SU-DHL-6 (cell line): Measurements from ENCODE around the gene GARS1.

Experiments
- EZH2phosphoT487 ChIP-seq: fragments of 200-600 bp; sonication (generic), shearing (Covaris generic); conservative IDR thresholded peaks from 2 replicates; pipeline ENCODE4 v1.6.1; 2018; ENCODE audit warnings: mild to moderate bottlenecking, antibody characterized with exemption, low read length, moderate library complexity, mixed read lengths
- TF ChIP-seq, protein P1 (sequence below): fragments of 200-600 bp; sonication (generic); IDR thresholded peaks from one replicate; pipeline ENCODE4 v1.5.1; 2017; ENCODE audit warnings: antibody characterized with exemption, mild to moderate bottlenecking, low read length, moderate library complexity; ENCODE audit not compliant: insufficient read depth, poor library complexity, severe bottlenecking

DNA sequence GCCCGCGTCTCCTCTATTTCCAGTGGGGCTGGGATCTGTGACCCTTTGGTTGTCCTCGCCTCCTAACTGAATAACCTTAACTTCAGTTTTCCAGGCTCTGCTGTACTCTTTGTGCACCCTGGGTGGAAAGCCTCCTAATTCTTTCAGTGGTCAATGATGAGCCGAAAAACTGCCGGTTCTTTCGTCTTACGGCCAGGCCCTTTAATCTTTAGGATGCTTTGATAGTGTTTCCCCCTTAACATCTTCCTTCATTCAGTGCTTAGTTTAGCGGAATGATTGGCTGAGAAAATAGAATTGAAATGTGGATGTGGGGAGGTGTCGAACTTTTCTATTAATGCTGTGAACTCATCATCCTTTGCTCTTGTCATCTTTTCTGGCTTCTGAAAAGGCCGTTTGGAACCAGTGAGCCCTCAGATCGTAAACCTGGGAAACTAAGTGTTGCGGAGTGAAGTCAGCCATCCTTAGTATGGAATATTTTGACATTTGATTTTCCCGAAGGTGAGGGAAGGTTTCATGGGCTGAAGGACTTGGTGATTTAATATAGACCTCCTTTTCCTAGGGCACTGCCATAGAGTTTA lies 847 bp downstream of the GARS1 start:
- TF ChIP-seq, protein P1, sequence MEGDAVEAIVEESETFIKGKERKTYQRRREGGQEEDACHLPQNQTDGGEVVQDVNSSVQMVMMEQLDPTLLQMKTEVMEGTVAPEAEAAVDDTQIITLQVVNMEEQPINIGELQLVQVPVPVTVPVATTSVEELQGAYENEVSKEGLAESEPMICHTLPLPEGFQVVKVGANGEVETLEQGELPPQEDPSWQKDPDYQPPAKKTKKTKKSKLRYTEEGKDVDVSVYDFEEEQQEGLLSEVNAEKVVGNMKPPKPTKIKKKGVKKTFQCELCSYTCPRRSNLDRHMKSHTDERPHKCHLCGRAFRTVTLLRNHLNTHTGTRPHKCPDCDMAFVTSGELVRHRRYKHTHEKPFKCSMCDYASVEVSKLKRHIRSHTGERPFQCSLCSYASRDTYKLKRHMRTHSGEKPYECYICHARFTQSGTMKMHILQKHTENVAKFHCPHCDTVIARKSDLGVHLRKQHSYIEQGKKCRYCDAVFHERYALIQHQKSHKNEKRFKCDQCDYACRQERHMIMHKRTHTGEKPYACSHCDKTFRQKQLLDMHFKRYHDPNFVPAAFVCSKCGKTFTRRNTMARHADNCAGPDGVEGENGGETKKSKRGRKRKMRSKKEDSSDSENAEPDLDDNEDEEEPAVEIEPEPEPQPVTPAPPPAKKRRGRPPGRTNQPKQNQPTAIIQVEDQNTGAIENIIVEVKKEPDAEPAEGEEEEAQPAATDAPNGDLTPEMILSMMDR: no peak
- TF ChIP-seq EZH2phosphoT487: no peak
